SK-N-SH (cell line): ENCODE measurements around the gene EXOC4. TPM values are rescaled to one million over a fixed set of nuclear protein-coding genes. Genes with fewer than 3 reads are reported as not detected.

Experiments used
- CTCF ChIA-PET: fragments of 300-600, 350-600 bp; formaldehyde crosslinking; extraction: SDS; loops from one replicate; lab custom pipeline; 2021; lab: Yijun Ruan, JAX
- POLR2A ChIA-PET: fragments of 350-600 bp; sonication (Branson Sonifier 250); formaldehyde crosslinking; extraction: SDS; loops from one replicate; lab custom pipeline; 2020; ENCODE audit warnings: antibody characterized with exemption, inconsistent platforms; lab: Yijun Ruan, JAX
- DNase-seq: peaks from one replicate; pipeline ENCODE4 v3.0.0; 2012
- H2AFZ ChIP-seq: fragments of 200-600 bp; sonication (generic); 2 replicates; pipeline ENCODE4 v1.8.1; 2016; ENCODE audit warnings: antibody characterized with exemption, mild to moderate bottlenecking, low read depth
- H3F3A ChIP-seq: fragments of 200-600 bp; sonication (generic); replicated peaks from 2 replicates; pipeline ENCODE3; 2016; ENCODE audit warnings: antibody characterized with exemption, mild to moderate bottlenecking; ENCODE audit not compliant: insufficient read depth
- H3K27ac ChIP-seq, 2 experiments: fragments of 200-500 bp in 1 of 2; fragments of 200-600 bp in 1 of 2; sonication (Bioruptor generic) in 1 of 2; sonication (generic), shearing (Covaris generic) in 1 of 2; 2 replicates each; pipeline versions ENCODE4 v1.5.1 to v1.6.1; 2014 to 2016; ENCODE audit warnings: low read depth in 2 of 2, inconsistent platforms in 1 of 2, low read length in 1 of 2, mild to moderate bottlenecking in 1 of 2, mixed read lengths in 1 of 2
- H3K27me3 ChIP-seq: fragments of 200-600 bp; sonication (generic), shearing (Covaris generic); 2 replicates; pipeline ENCODE4 v1.6.1; 2016; ENCODE audit warnings: mixed run types; ENCODE audit not compliant: insufficient read depth
- H3K36me3 ChIP-seq, 2 experiments: fragments of 200-500 bp in 1 of 2; fragments of 200-600 bp in 1 of 2; sonication (Bioruptor generic) in 1 of 2; sonication (generic) in 1 of 2; replicated peaks in 1 of 2; 2 replicates each; pipeline versions ENCODE3 to v1.5.1; 2014 to 2016; ENCODE audit warnings: low read length in 1 of 2, mild to moderate bottlenecking in 1 of 2; ENCODE audit not compliant: insufficient read depth in 2 of 2, control insufficient read depth in 1 of 2
- H3K4me1 ChIP-seq, 2 experiments: fragments of 200-500 bp in 1 of 2; fragments of 200-600 bp in 1 of 2; sonication (Bioruptor generic) in 1 of 2; sonication (generic), shearing (Covaris generic) in 1 of 2; 2 replicates each; pipeline versions ENCODE4 v1.5.1 to v1.6.1; 2014 to 2016; ENCODE audit warnings: low read depth in 1 of 2, low read length in 1 of 2, mixed run types in 1 of 2; ENCODE audit not compliant: insufficient read depth in 2 of 2, control insufficient read depth in 1 of 2
- H3K4me2 ChIP-seq: fragments of 200-600 bp; sonication (generic), shearing (Covaris generic); 2 replicates; pipeline ENCODE4 v1.6.1; 2017; ENCODE audit warnings: mixed run types
- H3K4me3 ChIP-seq, 2 experiments: fragments of 200-500 bp in 1 of 2; fragments of 200-600 bp in 1 of 2; sonication (Bioruptor generic) in 1 of 2; sonication (generic), shearing (Covaris generic) in 1 of 2; 2 replicates each; pipeline versions ENCODE4 v1.5.1 to v1.8.1; 2014 to 2016; ENCODE audit warnings: low read depth in 2 of 2, inconsistent platforms in 1 of 2, low read length in 1 of 2, mild to moderate bottlenecking in 1 of 2, mixed read lengths in 1 of 2, moderate library complexity in 1 of 2
- H3K79me2 ChIP-seq: fragments of 200-600 bp; sonication (generic); 2 replicates; pipeline ENCODE4 v1.8.1; 2017; ENCODE audit warnings: mild to moderate bottlenecking; ENCODE audit not compliant: insufficient read depth
- H3K9ac ChIP-seq: fragments of 200-600 bp; sonication (generic); 2 replicates; pipeline ENCODE4 v1.6.1; 2017; ENCODE audit warnings: mixed run types
- H3K9me2 ChIP-seq: fragments of 200-600 bp; sonication (generic); 2 replicates; pipeline ENCODE4 v1.6.1; 2017; ENCODE audit warnings: mixed run types
- H3K9me3 ChIP-seq: fragments of 200-600 bp; sonication (generic); 2 replicates; pipeline ENCODE4 v1.6.1; 2017; ENCODE audit warnings: mixed run types, mild to moderate bottlenecking, moderate library complexity
- H4K20me1 ChIP-seq: fragments of 200-600 bp; sonication (generic); 2 replicates; pipeline ENCODE4 v1.6.1; 2017; ENCODE audit warnings: mild to moderate bottlenecking, mixed run types; ENCODE audit not compliant: insufficient read depth
- CHD2 ChIP-seq: fragments of 150-350 bp; IDR thresholded peaks from 2 replicates; pipeline ENCODE4 v1.6.1; 2018; ENCODE audit warnings: low read length; ENCODE audit not compliant: partially characterized antibody
- EZH2phosphoT487 ChIP-seq: fragments of 200-600 bp; sonication (generic); IDR thresholded peaks from 2 replicates; pipeline ENCODE4 v1.6.1; 2017; ENCODE audit warnings: low read depth, mixed run types, mild to moderate bottlenecking, antibody characterized with exemption, moderate library complexity, borderline replicate concordance
- FOSL2 ChIP-seq: IDR thresholded peaks from 2 replicates; pipeline ENCODE4 v1.4.0; 2012; ENCODE audit warnings: low read depth, mild to moderate bottlenecking, moderate library complexity, borderline replicate concordance
- FOXJ3 ChIP-seq: sonication (generic); formaldehyde crosslinking; IDR thresholded peaks from 2 replicates; pipeline ENCODE4 v1.5.1; 2020; ENCODE audit warnings: mild to moderate bottlenecking, missing genetic modification reagents
- FOXM1 ChIP-seq: IDR thresholded peaks from 2 replicates; pipeline ENCODE4 v1.4.0; 2012; ENCODE audit warnings: low read depth, mild to moderate bottlenecking
- GATA2 ChIP-seq: sonication (generic); formaldehyde crosslinking; IDR thresholded peaks from 2 replicates; pipeline ENCODE4 v1.5.0; 2020; ENCODE audit warnings: mild to moderate bottlenecking, missing genetic modification reagents
- JUND ChIP-seq: IDR thresholded peaks from 2 replicates; pipeline ENCODE4 v1.4.0; 2012
- MAX ChIP-seq: IDR thresholded peaks from 2 replicates; pipeline ENCODE4 v1.4.0; 2012; ENCODE audit warnings: low read depth
- MXI1 ChIP-seq: IDR thresholded peaks from 2 replicates; pipeline ENCODE4 v1.6.1; 2012; ENCODE audit warnings: mild to moderate bottlenecking, low read depth, low read length, improper control_type of control experiment
- RAD21 ChIP-seq: IDR thresholded peaks from 2 replicates; pipeline ENCODE4 v1.6.1; 2012; ENCODE audit warnings: mild to moderate bottlenecking, low read length
- RCOR1 ChIP-seq: fragments of 150-350 bp; IDR thresholded peaks from 2 replicates; pipeline ENCODE4 v1.6.1; 2017; ENCODE audit warnings: antibody characterized with exemption, low read length
- USF2 ChIP-seq: fragments of 150-350 bp; IDR thresholded peaks from 2 replicates; pipeline ENCODE4 v1.6.1; 2017; ENCODE audit warnings: antibody characterized with exemption, low read length, low read depth, borderline replicate concordance
- WGBS: methylation state at CpG from one replicate; pipeline ENCODE4 v1.1.6; 2017; ENCODE audit warnings: low lambda C conversion rate; 5-methylcytosine and 5-hydroxymethylcytosine counted together
- polyA plus RNA-seq, 3 experiments: library from polyadenylated mRNA; depleted of rRNA; stranded (reverse); fragments of >200 nt; gene quantifications; 2 replicates each; pipeline ENCODE4 v1.2.3, GENCODE V29; 2012

Gene EXOC4
- polyA plus RNA-seq, 1 of the 3 experiments (the other 2 are of a cell fraction): 37.3 TPM

- Histone ChIP-seq H3K36me3 (peaks cover 13 to 19% of the 10 kb centered on the region in 2 experiments), H3F3A (peaks cover 15% of the 10 kb centered on the region), H3K79me2 (peaks cover 9% of the 10 kb centered on the region), H3K4me1 (peaks cover 2 to 20% of the 10 kb centered on the region in 2 experiments; a peak in 2 of 4 replicates), H3K4me3 (no peak overlapping the region), H3K4me2 (peak overlapping the region; percentile 2; the same call in 1 of the 2 replicates)
- 38% methylated on average over 3 of the region's 3 CpGs for WGBS
- no peak for DNase-seq
- TF ChIP-seq FOSL2: peak; percentile 62
- peak; percentile 31; the same call in 1 of the 2 replicates for TF ChIP-seq JUND
- no peak for TF ChIP-seq EZH2phosphoT487
- TF ChIP-seq, all 33 proteins: peak for 2
- Histone ChIP-seq H4K20me1 (no peaks in the 10 kb centered on the region), H3K27me3 (no peaks in the 10 kb centered on the region), H3K9me2 (no peaks in the 10 kb centered on the region), H3K9me3 (peaks cover under 1% of the 10 kb centered on the region), H3K9ac (peak overlapping the region; percentile 32; the same call in 1 of the 2 replicates), H2AFZ (no peak overlapping the region), H3K27ac (peak overlapping the region; percentile 22 to 61; a peak in 3 of 4 replicates)
- ChIA-PET CTCF (interaction anchor here (1.1 kb wide), 1 partner anchor 18 kb away, joined by 3 read pairs; no protein-coding TSS in a partner anchor), POLR2A (interaction anchor here (1.1 kb wide), 1 partner anchor 15 kb away, joined by 4 read pairs; no protein-coding TSS in a partner anchor)
Measured at GRCh38 chr7:133358708-133359107, 105.8 kb downstream of the EXOC4 start.

GRCh38 chr7:133359449-133359848 lies 106.6 kb downstream of the EXOC4 start:
- no peak for DNase-seq
- ChIA-PET CTCF (interaction anchor here (1.1 kb wide), 1 partner anchor 18 kb away, joined by 3 read pairs; no protein-coding TSS in a partner anchor), POLR2A (interaction anchor here (1.1 kb wide), 1 partner anchor 14 kb away, joined by 4 read pairs; no protein-coding TSS in a partner anchor)

More at GRCh38 chr7:133359449-133359848, 106.6 kb downstream of the EXOC4 start:
- H3K9me2 ChIP-seq: no peaks in the 10 kb centered on the region
- H3K27ac ChIP-seq: peak overlapping the region in 1 of 2 experiments; percentile 61; a peak in 3 of 4 replicates
- H2AFZ ChIP-seq: no peak overlapping the region
- peaks cover 18% of the 10 kb centered on the region for H3F3A ChIP-seq
- peaks cover 5% of the 10 kb centered on the region; the same call in 1 of the 2 replicates for H3K79me2 ChIP-seq
- H3K4me1 ChIP-seq: peaks cover 2 to 19% of the 10 kb centered on the region in 2 experiments; a peak in 3 of 4 replicates
- no peak overlapping the region for H3K4me2 ChIP-seq
- no peak overlapping the region for H3K9ac ChIP-seq
- no peaks in the 10 kb centered on the region for H3K9me3 ChIP-seq
- no peaks in the 10 kb centered on the region for H4K20me1 ChIP-seq
- peaks cover 13 to 19% of the 10 kb centered on the region in 2 experiments for H3K36me3 ChIP-seq
- no peak overlapping the region for H3K4me3 ChIP-seq
- no peaks in the 10 kb centered on the region for H3K27me3 ChIP-seq
- no peak for TF ChIP-seq GATA2 (CRISPR knock-in tag)
- TF ChIP-seq RAD21: no peak
- TF ChIP-seq FOXM1: no peak
- no peak for TF ChIP-seq MXI1
- TF ChIP-seq CHD2: no peak
- TF ChIP-seq FOXJ3 (CRISPR knock-in tag): no peak
- no peak for TF ChIP-seq JUND
- no peak for TF ChIP-seq RCOR1
- no peak for TF ChIP-seq FOSL2
- no peak for TF ChIP-seq USF2
- no peak for TF ChIP-seq MAX
